Measurements from ENCODE around the gene ARRDC1. TPM values are rescaled to one million over a fixed set of nuclear protein-coding genes. Genes with fewer than 3 reads are reported as not detected.

Gene ARRDC1
- total RNA-seq, 2 experiments from 2014 or later = 29.0 TPM

DNA sequence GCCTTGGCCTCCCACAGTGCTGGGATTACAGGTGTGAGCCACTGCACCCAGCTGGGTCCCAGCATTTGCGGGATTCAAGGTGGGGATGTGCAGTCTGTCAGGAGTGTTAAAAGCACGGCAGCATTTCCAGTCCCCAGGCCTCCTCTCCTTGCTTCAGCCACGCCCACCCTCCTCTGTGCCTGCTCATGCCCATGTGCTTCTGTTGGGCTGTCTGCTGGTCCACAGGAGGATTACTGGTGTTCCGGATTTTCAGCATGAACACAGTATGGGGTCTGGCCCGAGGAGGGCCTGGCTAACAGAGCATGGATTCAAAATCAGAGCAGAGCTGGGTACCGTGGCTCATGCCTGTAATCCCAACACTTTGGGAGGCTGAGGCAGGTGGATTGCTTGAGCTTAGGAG, 5.5 kb downstream of the ARRDC1 start:
- intact Hi-C loops (cut with micrococcal nuclease) = no loop called here
- peaks cover 25% of the 10 kb centered on the region for H3K4me1 Mint-ChIP-seq (ENCODE audit: low read depth)
- TF ChIP-seq, protein P1, sequence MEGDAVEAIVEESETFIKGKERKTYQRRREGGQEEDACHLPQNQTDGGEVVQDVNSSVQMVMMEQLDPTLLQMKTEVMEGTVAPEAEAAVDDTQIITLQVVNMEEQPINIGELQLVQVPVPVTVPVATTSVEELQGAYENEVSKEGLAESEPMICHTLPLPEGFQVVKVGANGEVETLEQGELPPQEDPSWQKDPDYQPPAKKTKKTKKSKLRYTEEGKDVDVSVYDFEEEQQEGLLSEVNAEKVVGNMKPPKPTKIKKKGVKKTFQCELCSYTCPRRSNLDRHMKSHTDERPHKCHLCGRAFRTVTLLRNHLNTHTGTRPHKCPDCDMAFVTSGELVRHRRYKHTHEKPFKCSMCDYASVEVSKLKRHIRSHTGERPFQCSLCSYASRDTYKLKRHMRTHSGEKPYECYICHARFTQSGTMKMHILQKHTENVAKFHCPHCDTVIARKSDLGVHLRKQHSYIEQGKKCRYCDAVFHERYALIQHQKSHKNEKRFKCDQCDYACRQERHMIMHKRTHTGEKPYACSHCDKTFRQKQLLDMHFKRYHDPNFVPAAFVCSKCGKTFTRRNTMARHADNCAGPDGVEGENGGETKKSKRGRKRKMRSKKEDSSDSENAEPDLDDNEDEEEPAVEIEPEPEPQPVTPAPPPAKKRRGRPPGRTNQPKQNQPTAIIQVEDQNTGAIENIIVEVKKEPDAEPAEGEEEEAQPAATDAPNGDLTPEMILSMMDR (IDR thresholded peaks at IDR 0.05) = no peak
- no peak for ATAC-seq
- no peak for DNase-seq
- peak overlapping the region; percentile 57 for H3K27ac Mint-ChIP-seq
- H3K9me3 Mint-ChIP-seq = no peaks in the 10 kb centered on the region
- peaks cover 2% of the 10 kb centered on the region for H3K36me3 Mint-ChIP-seq (ENCODE audit: low read depth)
- no peaks in the 10 kb centered on the region for H3K27me3 Mint-ChIP-seq
- H3K4me3 Mint-ChIP-seq = no peak overlapping the region
- ChIA-PET CTCF (interaction anchor here (2.1 kb wide), 1 partner anchor 31 kb away, joined by 5 read pairs; no protein-coding TSS in a partner anchor), POLR2A (no interaction called here)

DNA sequence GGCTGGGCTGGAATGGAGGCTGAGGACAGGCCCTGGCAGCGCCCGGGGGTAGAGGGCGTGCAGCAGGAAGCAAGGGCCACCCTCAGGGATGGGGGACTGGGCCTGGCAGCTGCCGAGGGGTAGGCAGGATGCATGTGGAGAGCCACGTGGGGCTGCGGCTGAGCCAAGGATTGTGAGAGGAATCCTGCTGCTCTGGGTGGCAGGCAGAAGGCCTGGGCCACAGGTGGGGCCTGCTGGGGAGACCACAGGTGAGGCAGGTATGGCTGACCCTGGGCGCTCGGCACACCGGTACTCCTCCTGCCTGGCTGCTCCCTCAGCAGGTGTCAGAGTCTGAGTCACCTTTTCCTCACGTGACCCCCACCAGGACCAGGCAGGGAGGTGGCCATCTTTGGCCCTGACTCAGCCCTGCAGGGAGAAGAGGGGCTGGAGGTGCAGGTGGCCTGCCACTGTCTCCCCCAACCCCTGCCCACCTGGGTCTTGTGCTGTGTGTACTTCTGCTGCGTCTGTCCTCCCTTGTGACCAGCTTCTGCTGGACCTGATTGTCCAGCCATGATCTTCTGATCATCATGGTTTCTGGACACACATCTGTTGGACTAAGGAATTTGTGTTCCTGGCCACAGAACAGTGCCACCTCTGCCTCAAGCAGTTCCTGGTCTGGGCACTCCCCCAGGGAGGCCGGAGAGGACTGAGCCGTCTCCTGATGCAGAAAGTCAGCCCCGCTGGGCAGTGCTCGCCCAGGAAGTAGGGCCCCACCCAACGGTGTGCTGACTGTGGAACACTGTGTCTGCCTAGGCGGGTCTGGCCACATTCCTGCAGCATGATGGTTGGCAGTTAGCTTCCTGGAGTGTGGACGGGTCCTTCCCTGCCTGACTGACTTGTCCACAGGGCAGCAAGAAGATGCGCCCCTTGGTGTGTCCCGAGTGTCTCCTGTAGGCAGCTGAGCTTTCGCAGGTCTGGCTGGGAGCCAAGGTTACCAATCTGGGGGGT, 6.4 kb downstream of the ARRDC1 start:
- intact Hi-C loops (cut with micrococcal nuclease) = no loop called here
- H3K9me3 Mint-ChIP-seq = no peaks in the 10 kb centered on the region
- peak; percentile 84 for ATAC-seq
- H3K36me3 Mint-ChIP-seq (ENCODE audit: low read depth) = peaks cover 2% of the 10 kb centered on the region
- POLR2A ChIA-PET = no interaction called here
- H3K27ac Mint-ChIP-seq = peak overlapping the region; percentile 57
- DNase-seq = peak; percentile 69
- TF ChIP-seq, protein P1 (IDR thresholded peaks at IDR 0.05) = no peak
- H3K4me3 Mint-ChIP-seq = no peak overlapping the region
- CTCF ChIA-PET = no interaction called here
- H3K27me3 Mint-ChIP-seq = no peaks in the 10 kb centered on the region
- H3K4me1 Mint-ChIP-seq (ENCODE audit: low read depth) = peaks cover 24% of the 10 kb centered on the region

DNA sequence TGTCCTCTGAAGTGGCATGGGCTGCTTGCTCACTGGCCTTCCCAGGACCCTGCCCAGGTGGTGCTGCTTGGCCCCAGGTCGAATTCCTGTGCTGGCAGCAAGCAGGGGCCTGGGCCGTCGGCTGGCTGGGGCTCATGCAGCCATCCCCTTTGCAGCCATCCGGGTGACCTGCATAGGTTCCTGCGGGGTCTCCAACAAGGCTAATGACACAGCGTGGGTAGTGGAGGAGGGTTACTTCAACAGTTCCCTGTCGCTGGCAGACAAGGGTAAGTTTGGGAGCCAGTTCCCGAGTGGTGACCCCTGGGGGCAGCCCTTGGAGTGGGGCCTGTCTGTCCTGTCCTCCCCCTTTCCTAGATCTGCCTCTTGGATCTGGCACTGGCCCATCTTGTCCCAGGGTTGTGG, 7.3 kb downstream of the ARRDC1 start:
- ATAC-seq (no peak), DNase-seq (no peak)
- Mint-ChIP-seq H3K4me3 (no peak overlapping the region), H3K9me3 (no peaks in the 10 kb centered on the region), H3K27me3 (no peaks in the 10 kb centered on the region), H3K36me3 (ENCODE audit: low read depth) (peaks cover 6% of the 10 kb centered on the region), H3K27ac (no peak overlapping the region), H3K4me1 (ENCODE audit: low read depth) (peaks cover 21% of the 10 kb centered on the region)
- intact Hi-C loops (cut with micrococcal nuclease) = no loop called here
- CTCF ChIA-PET = no interaction called here
- TF ChIP-seq, protein P1 (IDR thresholded peaks at IDR 0.05) = no peak
- POLR2A ChIA-PET = interaction anchor here (1.2 kb wide), 1 partner anchor 16 kb away, joined by 4 read pairs; no protein-coding TSS in a partner anchor

DNA sequence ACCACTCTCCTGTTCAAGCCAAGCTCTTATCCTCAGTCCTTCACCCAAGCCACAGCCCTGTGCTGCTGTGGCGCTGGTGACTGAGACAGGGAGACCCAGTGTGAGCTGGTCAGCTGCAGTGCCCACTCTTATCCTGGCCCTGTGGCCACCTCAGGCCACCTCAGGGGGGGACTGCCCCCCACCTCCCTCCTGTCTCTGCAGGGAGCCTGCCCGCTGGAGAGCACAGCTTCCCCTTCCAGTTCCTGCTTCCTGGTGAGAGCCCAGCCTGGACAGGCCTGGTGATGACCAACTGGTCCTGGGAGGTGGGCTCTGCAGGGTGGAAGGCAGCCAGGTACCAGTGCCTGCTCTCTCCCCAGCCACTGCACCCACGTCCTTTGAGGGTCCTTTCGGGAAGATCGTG, 7.8 kb downstream of the ARRDC1 start:
- intact Hi-C loops (cut with micrococcal nuclease) = no loop called here
- peaks cover 6% of the 10 kb centered on the region for H3K36me3 Mint-ChIP-seq (ENCODE audit: low read depth)
- H3K27me3 Mint-ChIP-seq = no peaks in the 10 kb centered on the region
- H3K9me3 Mint-ChIP-seq = no peaks in the 10 kb centered on the region
- peaks cover 22% of the 10 kb centered on the region for H3K4me1 Mint-ChIP-seq (ENCODE audit: low read depth)
- POLR2A ChIA-PET = interaction anchor here (0.9 to 1.2 kb wide), 2 partner anchors 16 to 34 kb away, joined by 3 to 4 read pairs; no protein-coding TSS in a partner anchor
- ATAC-seq (no peak), DNase-seq (no peak)
- CTCF ChIA-PET = no interaction called here
- TF ChIP-seq, protein P1 (IDR thresholded peaks at IDR 0.05) = no peak
- H3K27ac Mint-ChIP-seq = no peak overlapping the region
- H3K4me3 Mint-ChIP-seq = no peak overlapping the region
